Stimulated activated CD8-positive, alpha-beta memory T cell treated with anti-CD3 and anti-CD28 coated beads, Interleukin-15, amount 100 ng/mL, for 24 hours (primary cell): Measurements from ENCODE around the gene IQCH.

Experiments used
- DNase-seq: peaks from one replicate; pipeline ENCODE4 v3.0.0-alpha.2; 2020; ENCODE audit warnings: low read depth

The IQCH gene

GRCh38 chr15:67534360-67534759 lies 279.8 kb downstream of the IQCH start:
- no peak for DNase-seq

- DNase-seq = no peak
These were observed 283.2 kb downstream of the IQCH start for GRCh38 chr15:67537771-67538170.

DNA sequence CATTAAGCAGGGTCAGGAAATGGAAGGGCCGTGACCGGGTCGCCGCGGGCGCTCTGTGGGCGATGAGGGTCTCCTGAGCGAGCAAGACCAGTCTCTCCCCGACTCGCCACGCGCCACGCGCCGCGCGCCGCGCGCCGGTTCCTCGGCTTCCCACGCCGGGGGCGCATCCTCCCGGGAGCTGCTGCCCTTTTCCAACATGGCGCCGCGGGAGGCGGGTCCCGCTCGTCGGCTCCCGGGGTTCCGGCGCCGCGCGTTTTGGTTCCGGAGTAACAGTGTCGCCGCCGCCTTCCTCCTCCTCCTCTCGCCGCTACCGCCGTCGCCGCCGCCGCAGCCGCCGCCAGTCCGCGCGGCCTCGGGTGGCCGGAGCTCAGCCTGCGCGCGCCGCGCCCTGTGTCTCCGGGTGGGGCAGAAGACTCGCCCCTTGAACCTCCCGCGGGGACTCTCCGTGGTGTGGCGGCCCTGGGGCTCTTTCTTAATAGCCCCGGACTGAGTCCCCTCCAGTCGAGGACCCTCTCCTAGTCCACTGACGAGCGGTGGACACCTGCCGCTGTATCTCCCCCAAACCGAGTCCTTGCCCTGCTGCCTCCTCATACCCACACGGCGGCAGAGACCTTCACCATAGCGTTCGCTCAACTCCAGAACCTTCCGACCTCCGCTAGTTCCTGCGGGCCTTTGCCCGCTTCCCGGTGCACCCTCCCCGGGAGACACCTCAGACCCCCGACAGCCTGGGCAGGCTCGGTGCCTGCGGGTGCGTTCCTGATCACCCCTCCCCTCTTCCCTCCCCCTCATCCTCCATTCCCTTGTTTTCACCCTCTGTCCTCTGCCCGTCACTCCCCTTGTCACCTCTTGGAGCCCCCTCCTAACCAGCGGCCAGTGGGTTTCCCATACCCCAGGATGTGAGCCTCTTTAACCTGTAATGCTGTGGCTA lies 288.1 kb downstream of the IQCH start, which contains the start of gene MAP2K5:
TSS of gene MAP2K5 (plus strand) at position 284 of the 928 bp plus-strand sequence. CDS start at position 917, 633 bp downstream.
- peak; percentile 62 for DNase-seq

GRCh38 chr15:67543348-67543718 lies 288.7 kb downstream of the IQCH start:
- no peak for DNase-seq

DNA sequence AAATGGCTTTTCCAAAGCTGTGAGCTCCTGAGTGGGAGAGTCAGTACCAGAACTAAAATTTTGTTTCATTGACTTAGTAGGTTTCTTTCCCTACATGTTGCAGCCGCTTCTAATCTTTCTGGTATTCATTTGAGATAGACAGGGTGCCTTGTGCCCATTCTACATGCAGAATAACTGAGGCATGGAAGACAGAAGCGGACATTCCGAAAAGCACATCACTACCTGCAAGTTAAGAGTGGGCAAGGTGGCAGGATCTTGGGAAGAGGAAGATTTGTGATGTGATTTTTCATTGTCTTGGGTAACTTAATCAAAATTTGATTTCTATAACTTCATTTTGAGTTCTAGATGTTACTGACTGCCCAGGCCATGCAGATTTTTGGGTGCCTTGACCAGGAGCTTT lies 289.9 kb downstream of the IQCH start:
- DNase-seq = no peak

- no peak for DNase-seq
These were observed 291.3 kb downstream of the IQCH start for GRCh38 chr15:67545864-67546263.

DNA sequence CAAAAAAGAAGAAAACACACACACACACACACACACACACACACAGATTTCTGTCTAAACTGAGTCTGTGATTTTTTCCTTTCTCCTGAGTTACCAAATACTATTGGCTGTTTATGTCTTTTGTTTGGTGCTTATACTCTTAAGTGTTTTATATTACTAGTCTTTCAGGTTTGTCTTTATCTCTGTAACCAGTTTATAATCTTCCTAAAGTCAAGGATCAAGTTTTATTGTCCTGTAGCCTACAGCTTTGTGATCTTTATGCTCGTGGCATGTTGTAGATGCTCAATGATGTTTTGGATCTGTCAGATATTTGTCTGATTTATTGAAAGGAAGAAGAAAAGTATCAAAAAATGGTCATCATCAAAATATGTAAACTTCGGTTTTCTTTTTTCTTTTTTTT lies 292.5 kb downstream of the IQCH start:
- DNase-seq = no peak

DNA sequence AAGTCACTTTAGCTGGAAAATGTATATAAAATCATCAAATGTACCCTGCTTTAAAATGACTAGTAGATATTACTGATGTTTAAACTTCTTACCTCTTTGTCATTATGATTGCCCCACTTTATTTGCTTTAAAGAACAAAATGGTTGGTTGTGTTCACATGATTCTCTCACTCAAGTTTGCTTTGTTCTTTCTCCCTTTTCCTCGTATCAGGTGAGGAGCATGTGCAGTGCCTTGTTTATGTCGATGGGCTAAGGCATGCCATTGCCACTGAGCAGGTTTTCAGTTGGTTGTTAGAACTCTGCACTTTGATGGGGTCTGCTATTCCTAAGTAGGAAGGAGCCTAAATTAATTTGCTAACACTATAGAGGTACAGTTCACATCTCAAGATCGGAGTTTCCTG lies 293.2 kb downstream of the IQCH start:
- DNase-seq = no peak

DNA sequence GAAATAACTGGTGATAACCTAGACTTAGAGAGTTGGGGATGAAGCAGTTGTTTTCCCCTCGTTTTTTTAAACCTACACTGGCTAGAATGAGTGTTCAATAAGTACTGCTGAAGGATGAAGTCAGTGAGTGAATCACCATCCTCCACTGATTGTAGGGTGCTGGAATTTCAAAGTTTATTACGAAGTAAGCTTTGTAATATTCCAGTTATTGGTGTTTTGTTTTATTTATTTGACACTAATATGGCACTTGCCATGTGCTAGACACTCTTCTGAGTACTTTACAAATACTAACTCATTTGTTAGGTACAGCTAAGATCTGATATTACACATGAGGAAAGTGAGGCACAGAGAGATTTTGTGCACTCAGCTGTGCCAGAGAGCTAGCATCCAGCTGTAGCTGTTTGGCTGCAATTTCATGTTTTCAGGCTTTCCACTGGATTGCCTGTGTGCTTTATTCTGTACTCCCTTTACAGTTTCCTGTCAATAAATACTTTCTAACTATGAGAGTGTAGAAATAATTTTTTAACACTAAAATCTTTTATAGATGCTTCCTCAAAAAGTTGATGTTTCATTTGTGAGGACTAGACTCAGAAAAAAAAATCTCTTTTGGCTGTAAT lies 293.8 kb downstream of the IQCH start:
- no peak for DNase-seq

GRCh38 chr15:67548862-67549651 lies 294.5 kb downstream of the IQCH start:
- no peak for DNase-seq

DNA sequence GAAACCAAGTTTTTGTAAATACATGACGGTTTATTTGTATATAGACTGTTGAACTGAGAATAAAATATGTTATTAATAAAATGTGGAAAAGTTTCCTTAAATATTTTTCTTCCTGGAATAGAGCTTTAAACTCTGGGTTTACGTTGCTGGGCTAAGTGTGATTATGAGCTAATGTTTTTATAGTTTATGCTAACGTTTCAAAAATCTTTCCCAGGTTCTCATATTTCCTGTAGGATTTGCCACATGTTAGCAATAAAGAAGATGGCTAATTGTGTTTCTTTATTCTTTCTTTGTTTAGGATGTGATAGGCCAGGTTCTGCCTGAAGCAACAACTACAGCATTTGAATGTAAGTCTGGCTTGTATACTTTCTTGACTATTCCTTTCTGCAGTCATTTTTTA lies 295.1 kb downstream of the IQCH start:
- DNase-seq = no peak

GRCh38 chr15:67550522-67550921 lies 295.9 kb downstream of the IQCH start:
- no peak for DNase-seq

DNA sequence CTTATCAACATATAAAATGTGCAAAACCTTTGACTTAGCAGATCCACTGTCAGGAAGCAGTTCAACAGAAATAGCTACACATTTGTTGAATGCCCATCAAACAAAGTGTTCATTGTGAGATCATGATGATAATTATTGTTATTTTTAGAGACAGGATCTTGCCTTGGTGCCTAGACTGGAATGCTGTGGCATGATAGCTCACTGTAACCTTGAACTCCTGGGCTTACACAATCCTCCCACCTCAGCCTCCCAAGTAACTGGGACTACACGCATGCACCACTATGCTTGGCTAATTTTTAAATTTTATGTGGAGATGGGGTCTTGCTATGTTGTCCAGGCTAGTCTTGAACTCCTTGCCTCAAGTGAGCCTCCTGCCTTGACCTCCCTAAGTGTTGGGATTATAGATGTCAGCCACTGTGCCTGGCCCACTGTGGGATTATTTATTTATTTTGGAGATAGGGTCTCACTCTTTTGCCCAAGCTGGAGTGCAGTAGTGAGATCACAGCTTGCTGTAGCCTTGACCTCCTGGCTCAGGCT lies 296.7 kb downstream of the IQCH start:
- DNase-seq = no peak
